HG03469 (cell line): ENCODE results near the gene MTCH2.
"Not testable (repeated sequence)": the region's sequence is repeated elsewhere in the genome, so short reads cannot be mapped to it uniquely, and the experiment has no call there.

Experiments used
- ATAC-seq: cut with Tn5 transposase; IDR thresholded peaks from one replicate; pipeline ENCODE4 v1.9.1; 2021; ENCODE audit warnings: mild to moderate bottlenecking, moderate library complexity, moderate number of reproducible peaks; ENCODE audit not compliant: unreplicated experiment

MTCH2 gene

DNA sequence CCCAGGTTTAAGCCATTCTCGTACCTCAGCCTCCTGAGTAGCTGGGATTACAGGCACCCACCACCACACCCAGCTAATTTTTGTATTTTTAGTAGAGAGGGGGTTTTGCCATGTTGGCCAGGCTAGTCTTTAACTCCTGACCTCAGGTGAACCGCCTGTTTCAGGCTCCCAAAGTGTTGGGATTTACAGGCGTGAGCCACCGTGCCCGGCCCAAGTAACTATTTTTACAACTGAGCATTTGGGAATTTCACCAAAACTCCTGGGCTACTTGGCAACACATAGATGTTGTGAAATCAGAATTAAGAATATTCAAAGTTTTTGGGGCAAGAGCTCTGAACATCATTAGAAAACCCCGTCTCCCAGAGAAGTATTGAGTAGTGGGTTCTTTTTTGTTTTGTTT, 1.9 kb downstream of the MTCH2 start:
- ATAC-seq = not testable (repeated sequence)

GRCh38 chr11:47636331-47636730, 6.0 kb downstream of the MTCH2 start:
- not testable (repeated sequence) for ATAC-seq

GRCh38 chr11:47631473-47631872, 10.9 kb downstream of the MTCH2 start:
- ATAC-seq = no peak

DNA sequence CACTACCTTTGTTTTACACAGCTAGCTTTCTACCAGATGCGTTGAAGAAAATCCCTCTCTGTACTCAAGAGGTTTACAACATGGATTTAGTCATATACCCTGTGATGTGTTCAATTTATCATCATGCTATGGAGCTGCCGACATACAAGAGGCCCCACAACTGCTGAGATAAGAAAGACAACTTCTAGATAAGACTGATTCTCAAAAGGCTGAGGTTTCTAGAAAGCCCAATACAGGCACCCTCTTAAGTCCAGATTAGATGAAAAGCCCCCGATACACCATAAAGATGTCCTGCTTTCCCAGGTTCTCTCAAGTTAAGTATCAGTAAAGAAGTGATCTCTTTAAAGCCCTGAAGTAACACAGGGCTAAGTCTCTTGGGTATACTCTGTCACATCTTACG, 14.3 kb downstream of the MTCH2 start:
- ATAC-seq = no peak

- no peak for ATAC-seq
Observed at GRCh38 chr11:47626234-47626633, 16.1 kb downstream of the MTCH2 start.

DNA sequence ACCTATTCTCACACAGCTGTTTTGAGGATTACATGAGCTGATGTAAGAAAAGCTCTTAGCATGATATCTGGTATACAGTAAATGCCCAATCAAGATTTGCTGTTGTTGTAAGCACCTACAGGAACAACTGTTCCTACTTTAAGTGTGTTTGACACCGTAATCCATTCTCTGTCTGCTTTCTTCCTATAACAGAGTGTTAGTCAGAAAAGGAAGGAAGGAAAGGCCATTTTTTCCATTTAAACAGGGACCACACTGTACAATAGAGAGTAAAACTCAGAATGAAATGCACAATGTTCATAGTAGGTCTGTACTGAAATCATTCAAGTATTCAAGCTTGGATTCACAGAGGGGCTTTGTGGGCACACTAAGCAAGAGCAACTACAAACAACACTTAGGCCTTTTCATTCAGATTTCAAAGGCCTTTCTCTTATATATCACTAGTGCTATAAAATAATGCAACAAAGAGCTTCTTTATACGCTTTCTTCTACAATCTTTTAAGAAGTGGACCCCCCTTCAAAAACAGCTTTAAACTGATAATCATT, 21.5 kb downstream of the MTCH2 start:
- ATAC-seq = no peak

- no peak for ATAC-seq
Observed at GRCh38 chr11:47617417-47617809, 24.9 kb downstream of the MTCH2 start.

DNA sequence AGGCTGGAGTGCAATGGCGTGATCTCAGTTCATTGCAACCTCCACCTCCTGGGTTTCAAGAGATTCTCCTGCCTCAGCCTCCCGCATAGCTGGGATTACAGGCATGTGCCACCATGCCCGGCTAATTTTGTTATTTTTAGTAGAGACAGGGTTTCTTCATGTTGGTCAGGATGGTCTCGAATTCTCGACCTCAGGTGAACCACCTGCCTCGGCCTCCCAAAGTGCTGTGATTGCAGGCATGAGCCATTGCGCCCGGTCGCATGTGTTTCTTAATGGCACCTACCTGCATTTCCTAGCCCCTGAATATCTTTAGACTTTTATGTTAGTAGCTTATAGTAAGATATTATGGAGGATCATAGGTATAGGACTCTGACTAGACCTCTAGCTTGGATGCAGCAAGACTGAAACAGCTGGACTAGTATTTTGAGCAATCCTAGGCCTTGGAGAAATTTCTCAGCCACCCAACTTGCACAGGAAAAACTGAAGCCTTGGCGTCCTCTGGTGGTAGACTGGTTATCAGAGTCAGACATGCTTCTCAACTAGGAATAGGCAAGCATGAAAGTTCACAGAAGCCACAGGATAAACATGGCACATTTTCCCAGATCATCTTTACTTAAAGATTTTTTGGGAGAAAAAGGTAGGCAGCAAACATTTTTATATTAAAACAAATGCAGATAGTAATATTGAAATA, 25.5 kb downstream of the MTCH2 start:
- ATAC-seq = no peak

DNA sequence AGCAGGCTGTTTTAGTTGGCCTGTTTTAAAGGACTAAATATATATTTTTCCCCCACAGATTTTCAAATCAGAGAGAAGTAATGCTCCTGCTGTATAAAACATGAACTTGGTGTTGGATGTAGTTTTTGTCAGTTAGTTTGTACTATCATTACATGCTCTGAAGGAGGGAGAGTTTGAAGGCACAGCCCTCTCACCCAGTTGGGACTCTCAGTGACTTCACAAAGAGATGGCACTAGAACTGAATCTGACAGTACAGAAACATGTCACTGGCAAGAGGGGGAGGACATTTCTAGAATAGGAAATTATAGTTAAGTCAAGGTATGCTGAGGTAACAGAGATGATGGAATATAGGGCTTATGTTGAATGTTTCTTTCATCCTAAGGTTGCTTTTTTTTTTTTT, 27.1 kb downstream of the MTCH2 start:
- no peak for ATAC-seq

- peak; percentile 93 for ATAC-seq
Observed at GRCh38 chr11:47611348-47611794, 31.0 kb downstream of the MTCH2 start.

DNA sequence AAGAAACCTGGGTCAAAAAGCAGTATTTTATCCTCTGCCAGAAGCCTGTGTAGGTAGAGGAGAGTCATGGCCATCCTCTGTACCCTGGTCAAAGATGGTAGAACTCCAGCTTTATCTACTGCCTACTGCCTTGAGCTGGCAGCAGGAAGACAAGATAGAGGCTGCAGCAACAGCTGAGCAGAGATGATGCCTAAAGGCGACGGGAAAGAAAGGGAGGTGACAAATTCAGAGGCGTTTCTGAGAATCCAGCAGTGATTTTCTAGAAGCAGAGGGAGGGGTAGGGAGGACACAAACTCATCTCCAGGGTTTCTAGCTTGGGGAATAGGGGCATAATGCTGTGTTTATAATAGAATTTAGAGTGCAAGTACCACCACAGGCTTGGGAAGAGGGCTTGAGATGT, 32.7 kb downstream of the MTCH2 start:
- ATAC-seq = no peak

GRCh38 chr11:47607380-47607779, 35.0 kb downstream of the MTCH2 start:
- ATAC-seq = no peak

GRCh38 chr11:47606731-47607130, 35.6 kb downstream of the MTCH2 start:
- ATAC-seq = no peak

- no peak for ATAC-seq
Observed at GRCh38 chr11:47605921-47606320, 36.4 kb downstream of the MTCH2 start.

- ATAC-seq = no peak
Observed at GRCh38 chr11:47603295-47603694, 39.1 kb downstream of the MTCH2 start.

DNA sequence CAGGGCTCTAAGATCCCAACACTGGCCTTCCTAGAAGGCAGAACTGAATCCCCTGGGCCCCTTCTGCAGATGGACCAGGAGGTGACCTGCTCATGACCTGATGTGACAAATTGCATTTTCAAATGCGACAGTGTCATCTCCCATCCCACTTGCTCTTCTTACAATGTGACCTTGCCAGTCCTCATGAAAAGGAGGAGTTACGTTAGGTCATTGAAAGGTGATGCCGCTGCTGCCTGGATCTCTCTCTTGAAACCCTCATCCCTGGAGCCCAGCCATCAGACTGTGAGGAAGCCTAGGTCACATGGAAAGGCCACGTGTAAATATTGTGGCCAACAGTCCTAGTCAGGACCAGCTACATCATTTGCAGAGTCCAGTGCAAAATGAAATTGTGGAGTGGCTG, 42.5 kb downstream of the MTCH2 start:
- no peak for ATAC-seq

GRCh38 chr11:47595967-47596366, 46.4 kb downstream of the MTCH2 start:
- no peak for ATAC-seq

DNA sequence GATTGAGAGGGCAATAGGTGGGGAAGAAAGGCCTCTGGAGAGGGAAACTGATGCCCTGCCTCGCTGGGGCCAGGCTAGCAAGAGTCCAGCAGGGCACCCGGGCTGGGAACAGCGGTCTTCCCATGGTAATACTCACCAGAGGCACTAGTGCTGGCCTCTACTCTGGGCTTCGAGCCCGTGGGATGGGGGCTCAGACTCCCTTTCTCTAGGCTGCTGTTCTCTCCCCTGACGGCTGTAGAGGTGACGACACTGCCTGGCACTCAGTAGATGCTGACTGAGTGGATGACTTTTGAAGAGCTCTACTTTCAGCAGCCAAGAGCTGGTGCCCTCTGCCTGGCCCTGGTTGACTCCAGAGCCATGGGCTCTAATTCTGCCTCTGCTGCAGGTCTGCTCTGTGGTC, 47.3 kb downstream of the MTCH2 start:
- no peak for ATAC-seq

GRCh38 chr11:47593934-47594855, 48.2 kb downstream of the MTCH2 start, which contains the start of gene C1QTNF4:
Gene C1QTNF4, minus strand, starts transcription at chr11:47594411. Its CDS starts 3,601 bp downstream, at chr11:47590810.
- no peak for ATAC-seq

DNA sequence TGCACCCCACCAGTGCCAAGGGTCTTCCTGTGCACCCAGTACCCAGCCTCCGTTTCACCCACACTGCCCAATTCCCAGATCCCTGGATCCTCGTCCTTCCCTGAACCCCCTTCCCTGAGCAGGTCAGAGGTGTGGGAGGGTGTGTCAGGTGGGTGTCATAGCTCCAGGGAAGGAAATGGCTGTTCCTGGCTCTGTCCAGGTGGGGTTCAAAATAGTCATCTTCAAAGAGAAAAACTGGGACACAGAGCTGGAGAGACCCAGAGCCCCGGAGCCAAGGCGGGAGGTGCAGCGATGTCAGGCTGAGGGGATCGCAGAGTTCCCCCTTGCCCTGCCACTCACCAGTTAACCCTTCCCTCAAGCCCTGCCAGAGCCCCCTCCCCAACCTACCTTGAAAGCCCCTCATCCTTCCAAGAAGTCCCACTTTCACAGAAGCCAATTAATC, 48.8 kb downstream of the MTCH2 start:
- no peak for ATAC-seq

- ATAC-seq = no peak
Observed at GRCh38 chr11:47592970-47593369, 49.4 kb downstream of the MTCH2 start.

DNA sequence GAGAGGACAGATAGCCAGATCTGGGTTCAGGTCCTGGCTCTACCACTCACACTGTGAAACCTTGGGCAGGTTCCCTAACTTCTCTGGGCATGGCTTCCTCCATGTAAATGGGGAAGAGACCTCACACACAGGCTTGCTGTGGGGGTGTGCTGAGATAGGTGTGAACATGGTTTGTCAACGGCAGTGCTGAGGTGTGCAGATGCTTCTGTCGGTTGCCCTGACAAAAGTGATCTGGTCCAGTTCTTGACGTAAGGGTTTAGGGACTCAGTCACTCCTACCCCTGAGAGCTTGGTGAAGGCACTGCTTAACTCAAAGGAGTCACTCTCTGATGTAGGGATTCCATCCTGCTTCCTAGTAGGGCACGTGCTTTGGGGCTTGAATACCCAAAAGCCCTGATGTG, 50.1 kb downstream of the MTCH2 start:
- no peak for ATAC-seq
